C4-2B (cell line): ENCODE results near the gene ME3.
A peak's percentile ranks its signal among the peaks of the same experiment; 100 is the strongest.
"Not testable (repeated sequence)": the region's sequence is repeated elsewhere in the genome, so short reads cannot be mapped to it uniquely, and the experiment has no call there.

Experiments
- H3K27ac ChIP-seq: fragments of 450-650 bp; 2 replicates; pipeline ENCODE4 v1.5.1; 2017
- ZFX ChIP-seq: fragments of 450-650 bp; IDR thresholded peaks from 2 replicates; pipeline ENCODE4 v1.6.1; 2017
- TF ChIP-seq, protein P1 (sequence below): fragments of 450-650 bp; conservative IDR thresholded peaks from 2 replicates; pipeline ENCODE4 v1.5.1; 2017; ENCODE audit warnings: mild to moderate bottlenecking

ME3 gene

DNA sequence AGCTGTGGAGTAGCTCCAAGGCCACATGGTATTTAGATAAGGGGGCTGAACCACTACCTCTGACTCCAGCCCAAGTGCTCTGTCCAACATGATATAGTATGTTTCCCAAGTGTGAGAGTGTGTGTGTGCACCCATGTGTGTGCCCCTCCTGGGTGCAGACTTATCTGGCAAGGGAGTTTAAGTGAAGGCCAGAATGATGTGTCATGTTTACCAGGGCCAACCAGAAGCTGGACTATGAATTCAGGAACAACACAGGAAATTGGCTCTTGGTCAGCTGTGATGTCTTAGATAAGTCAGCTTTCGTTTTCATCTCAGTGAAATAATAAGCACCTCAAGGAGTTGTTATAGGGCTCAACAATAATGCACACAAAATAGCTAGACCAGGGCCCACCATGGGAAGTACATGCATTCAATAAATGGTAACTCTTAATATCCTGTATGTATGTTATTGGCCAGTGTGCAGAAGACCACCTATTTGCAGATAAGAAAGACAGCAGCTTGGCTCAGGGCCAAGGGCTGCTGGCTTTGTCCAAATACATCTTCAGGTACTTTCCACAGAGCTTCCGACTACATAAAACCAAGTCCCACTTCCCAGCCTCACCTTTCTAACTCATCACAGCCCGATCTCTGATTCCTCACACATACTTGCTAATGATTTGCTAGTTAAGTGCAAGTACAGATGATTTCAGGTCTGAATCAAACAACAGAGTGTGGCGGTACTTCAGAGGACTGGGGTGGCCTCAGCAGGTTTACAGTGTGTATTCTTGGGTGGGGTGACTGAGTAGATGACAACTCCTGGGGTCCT lies 120.9 kb downstream of the ME3 start:
- peak; percentile 21; the same call in 1 of the 2 replicates for TF ChIP-seq ZFX
- TF ChIP-seq, protein P1, sequence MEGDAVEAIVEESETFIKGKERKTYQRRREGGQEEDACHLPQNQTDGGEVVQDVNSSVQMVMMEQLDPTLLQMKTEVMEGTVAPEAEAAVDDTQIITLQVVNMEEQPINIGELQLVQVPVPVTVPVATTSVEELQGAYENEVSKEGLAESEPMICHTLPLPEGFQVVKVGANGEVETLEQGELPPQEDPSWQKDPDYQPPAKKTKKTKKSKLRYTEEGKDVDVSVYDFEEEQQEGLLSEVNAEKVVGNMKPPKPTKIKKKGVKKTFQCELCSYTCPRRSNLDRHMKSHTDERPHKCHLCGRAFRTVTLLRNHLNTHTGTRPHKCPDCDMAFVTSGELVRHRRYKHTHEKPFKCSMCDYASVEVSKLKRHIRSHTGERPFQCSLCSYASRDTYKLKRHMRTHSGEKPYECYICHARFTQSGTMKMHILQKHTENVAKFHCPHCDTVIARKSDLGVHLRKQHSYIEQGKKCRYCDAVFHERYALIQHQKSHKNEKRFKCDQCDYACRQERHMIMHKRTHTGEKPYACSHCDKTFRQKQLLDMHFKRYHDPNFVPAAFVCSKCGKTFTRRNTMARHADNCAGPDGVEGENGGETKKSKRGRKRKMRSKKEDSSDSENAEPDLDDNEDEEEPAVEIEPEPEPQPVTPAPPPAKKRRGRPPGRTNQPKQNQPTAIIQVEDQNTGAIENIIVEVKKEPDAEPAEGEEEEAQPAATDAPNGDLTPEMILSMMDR = no peak
- H3K27ac ChIP-seq = no peak overlapping the region

DNA sequence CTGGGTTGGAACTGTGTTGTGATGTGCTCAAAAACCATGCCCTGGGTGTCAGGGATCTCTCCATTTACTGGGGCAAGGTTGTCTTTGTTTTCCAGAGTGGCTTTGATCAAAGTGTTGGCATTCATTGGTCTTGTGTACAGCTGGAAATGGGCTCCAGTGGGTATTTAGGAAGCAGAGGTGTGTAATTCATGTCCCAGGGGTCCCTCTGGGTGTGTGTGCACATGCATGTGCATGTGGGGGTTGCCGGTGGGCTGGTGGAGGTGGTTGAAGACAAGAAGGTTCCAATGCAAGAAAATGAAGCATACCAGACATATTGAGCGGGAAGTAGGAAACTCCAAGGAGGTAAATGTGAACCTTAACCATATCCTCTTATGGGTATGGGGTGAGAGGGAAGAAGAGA lies 121.7 kb downstream of the ME3 start:
- TF ChIP-seq ZFX = no peak
- TF ChIP-seq, protein P1 = no peak
- H3K27ac ChIP-seq = no peak overlapping the region

DNA sequence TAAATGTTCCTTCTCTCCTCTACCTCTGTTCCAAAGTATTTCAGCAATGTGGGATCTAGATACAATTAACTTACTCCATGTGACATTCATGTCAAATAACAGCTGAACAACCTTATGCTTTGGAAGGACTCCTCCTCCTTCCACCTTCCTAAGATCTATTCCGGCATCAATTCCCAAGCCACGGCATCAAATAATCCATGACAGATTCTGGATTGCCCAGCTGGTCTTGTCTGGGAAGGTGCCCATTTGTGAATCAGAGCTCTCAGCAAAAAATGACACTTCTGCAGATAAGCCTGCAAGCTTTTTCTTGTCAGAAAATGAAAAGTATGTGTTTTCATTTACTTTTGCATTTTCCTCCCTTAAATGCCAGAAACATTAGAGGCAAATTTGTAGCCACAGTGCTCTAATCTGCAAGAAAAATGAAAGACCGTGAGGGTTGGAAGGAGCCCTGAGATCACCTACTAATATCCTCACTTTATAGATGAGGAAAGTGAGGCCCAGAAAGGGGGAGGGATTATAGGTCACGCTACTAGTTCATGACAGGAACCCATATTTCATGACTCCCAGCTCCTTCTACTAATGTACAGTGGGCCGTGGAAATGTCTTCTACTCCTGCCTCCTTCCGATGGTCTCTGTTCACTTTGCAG lies 124.0 kb downstream of the ME3 start:
- no peak overlapping the region for H3K27ac ChIP-seq
- TF ChIP-seq, protein P1 = no peak
- no peak for TF ChIP-seq ZFX

DNA sequence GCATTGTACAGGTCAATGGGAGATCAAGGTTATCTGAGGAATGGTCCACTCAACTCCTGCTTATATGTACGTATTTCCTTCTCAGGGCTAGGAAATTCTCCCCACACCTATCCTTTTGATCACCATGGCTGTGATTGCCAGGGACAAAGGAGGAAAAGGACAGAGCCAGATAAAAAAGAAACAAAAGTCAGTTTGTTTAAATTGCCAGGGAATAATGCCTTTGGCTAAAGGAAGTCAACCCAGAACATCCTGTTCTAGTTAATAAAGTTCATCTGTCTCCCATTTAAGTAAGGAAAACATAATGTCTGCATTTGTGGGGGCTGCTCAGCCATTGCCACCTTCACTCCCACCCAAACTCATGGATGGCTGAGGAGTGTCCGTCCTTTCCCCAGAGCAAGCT lies 124.7 kb downstream of the ME3 start:
- TF ChIP-seq, protein P1 = no peak
- no peak for TF ChIP-seq ZFX
- no peak overlapping the region for H3K27ac ChIP-seq

DNA sequence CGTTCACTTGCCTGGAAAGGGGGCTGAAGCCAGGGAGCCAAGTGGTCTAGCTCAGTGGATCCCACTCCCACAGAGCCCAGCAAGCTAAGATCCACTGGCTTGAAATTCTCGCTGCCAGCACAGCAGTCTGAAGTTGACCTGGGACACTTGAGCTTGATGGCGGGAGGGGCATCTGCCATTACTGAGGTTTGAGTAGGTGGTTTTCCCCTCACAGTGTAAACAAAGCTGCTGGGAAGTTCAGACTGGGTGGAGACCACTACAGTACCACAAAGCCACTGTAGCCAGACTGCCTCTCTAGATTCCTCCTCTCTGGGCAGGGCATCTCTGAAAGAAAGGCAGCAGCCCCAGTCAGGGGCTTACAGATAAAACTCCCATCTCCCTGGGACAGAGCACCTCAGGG lies 131.1 kb downstream of the ME3 start:
- not testable (repeated sequence) for H3K27ac ChIP-seq

DNA sequence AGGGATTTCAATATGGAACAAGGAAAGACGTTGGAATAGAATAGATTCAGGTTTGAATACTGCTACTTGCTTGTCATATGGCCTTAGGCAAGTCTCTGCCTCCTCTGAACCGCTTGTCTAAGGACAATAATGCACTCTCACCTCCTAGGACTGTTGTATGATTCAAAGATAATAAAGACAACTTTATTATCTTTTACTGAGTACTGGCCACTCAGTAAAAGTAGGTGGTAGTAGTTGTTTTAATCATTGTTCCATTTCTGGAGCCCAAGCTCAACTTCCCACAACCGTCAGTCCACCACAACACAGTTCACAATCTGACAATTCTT lies 134.2 kb downstream of the ME3 start:
- H3K27ac ChIP-seq = no peak overlapping the region
- TF ChIP-seq ZFX = no peak
- TF ChIP-seq, protein P1 = no peak

DNA sequence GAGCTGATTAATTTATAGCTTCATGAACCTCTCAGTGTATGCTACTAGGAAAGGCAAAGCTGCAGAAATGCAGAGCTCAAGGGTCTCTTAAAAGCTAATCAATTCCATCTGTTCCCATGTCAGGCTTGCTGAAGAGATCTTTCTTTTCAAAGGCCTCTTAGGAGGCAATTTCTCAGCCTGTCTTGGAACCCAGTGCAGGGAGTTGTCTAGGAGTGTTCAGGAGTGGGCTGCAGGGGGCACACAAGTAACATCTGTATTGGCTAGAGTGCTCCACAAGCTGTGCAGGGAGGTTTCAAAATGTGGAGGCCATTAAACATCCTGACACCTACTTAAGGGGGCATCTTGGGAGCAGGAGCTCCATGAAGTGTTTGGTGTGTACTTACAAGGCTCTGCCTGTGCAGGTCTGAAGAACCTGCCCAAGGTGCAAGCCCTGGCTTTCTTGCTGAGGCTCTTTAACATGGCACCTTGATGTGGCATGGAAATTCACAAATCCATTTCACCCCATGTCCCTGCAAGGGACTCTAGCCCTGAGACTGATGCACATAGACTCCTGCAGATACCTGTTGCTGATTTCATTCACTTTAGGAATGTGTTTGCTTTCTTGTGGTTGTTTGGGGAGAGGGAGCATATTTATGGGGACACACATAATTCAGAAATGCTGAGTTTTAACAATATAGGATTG lies 134.7 kb downstream of the ME3 start:
- H3K27ac ChIP-seq = no peak overlapping the region
- TF ChIP-seq, protein P1 = no peak
- no peak for TF ChIP-seq ZFX

DNA sequence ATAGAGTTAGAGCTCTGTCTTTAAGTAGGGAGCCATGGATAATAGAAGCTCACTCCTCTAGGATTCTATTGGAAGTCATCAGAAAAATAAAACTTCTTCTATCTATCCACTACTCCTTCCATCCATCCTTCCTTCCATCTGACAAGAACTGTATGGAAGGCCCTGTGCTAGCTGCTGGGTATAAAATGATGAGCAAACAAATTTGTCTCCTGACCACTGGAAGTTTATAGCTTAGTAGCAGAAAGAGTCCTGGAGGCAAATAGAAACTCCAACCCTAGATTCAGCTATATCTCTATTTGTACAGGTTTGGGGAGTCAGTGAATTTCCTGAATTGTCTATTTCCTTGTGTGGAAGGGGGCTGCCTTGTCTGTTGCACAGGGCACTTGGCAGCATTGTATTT lies 136.6 kb downstream of the ME3 start:
- no peak overlapping the region for H3K27ac ChIP-seq
- TF ChIP-seq, protein P1 = no peak
- no peak for TF ChIP-seq ZFX
